DMS53 treated with DMSO at 0.1 percent for 48 hours (cell line): ENCODE measurements around the gene SEMA5A.

ENCODE experiments used
- DNase-seq: peaks from one replicate; lab custom pipeline; 2025; ENCODE audit not compliant: unreplicated experiment; lab: John Stamatoyannopoulos, UW

Gene SEMA5A

GRCh38 chr5:9523090-9523823, 22.6 kb downstream of the SEMA5A start:
- DNase-seq: no peak

- no peak for DNase-seq
Observed at GRCh38 chr5:9519537-9519936, 26.3 kb downstream of the SEMA5A start.

- DNase-seq: no peak
Observed at GRCh38 chr5:9516591-9516990, 29.3 kb downstream of the SEMA5A start.

GRCh38 chr5:9515436-9515835, 30.4 kb downstream of the SEMA5A start:
- DNase-seq: no peak

- DNase-seq: no peak
Observed at GRCh38 chr5:9514968-9515367, 30.9 kb downstream of the SEMA5A start.

- no peak for DNase-seq
Observed at GRCh38 chr5:9513827-9514226, 32.0 kb downstream of the SEMA5A start.

- no peak for DNase-seq
Observed at GRCh38 chr5:9512457-9512856, 33.4 kb downstream of the SEMA5A start.

- no peak for DNase-seq
Observed at GRCh38 chr5:9507974-9508373, 37.9 kb downstream of the SEMA5A start.

GRCh38 chr5:9505225-9505624, 40.6 kb downstream of the SEMA5A start:
- DNase-seq: no peak

GRCh38 chr5:9502864-9503263, 43.0 kb downstream of the SEMA5A start:
- no peak for DNase-seq

GRCh38 chr5:9502050-9502834, 43.6 kb downstream of the SEMA5A start:
- DNase-seq: no peak

GRCh38 chr5:9500625-9501024, 45.2 kb downstream of the SEMA5A start:
- DNase-seq: no peak

GRCh38 chr5:9500193-9500592, 45.7 kb downstream of the SEMA5A start:
- DNase-seq: no peak

- DNase-seq: no peak
Observed at GRCh38 chr5:9499498-9499876, 46.4 kb downstream of the SEMA5A start.

- no peak for DNase-seq
Observed at GRCh38 chr5:9498541-9499497, 47.1 kb downstream of the SEMA5A start.

- DNase-seq: no peak
Observed at GRCh38 chr5:9497347-9497746, 48.5 kb downstream of the SEMA5A start.

- DNase-seq: no peak
Observed at GRCh38 chr5:9496801-9497200, 49.1 kb downstream of the SEMA5A start.

- no peak for DNase-seq
Observed at GRCh38 chr5:9495121-9495520, 50.8 kb downstream of the SEMA5A start.

- DNase-seq: no peak
Observed at GRCh38 chr5:9494301-9494700, 51.6 kb downstream of the SEMA5A start.

GRCh38 chr5:9490494-9491097, 55.3 kb downstream of the SEMA5A start:
- DNase-seq: no peak

- DNase-seq: no peak
Observed at GRCh38 chr5:9483779-9484178, 62.1 kb downstream of the SEMA5A start.
